ENCODE data around the gene CTDP1.

The CTDP1 gene

DNA sequence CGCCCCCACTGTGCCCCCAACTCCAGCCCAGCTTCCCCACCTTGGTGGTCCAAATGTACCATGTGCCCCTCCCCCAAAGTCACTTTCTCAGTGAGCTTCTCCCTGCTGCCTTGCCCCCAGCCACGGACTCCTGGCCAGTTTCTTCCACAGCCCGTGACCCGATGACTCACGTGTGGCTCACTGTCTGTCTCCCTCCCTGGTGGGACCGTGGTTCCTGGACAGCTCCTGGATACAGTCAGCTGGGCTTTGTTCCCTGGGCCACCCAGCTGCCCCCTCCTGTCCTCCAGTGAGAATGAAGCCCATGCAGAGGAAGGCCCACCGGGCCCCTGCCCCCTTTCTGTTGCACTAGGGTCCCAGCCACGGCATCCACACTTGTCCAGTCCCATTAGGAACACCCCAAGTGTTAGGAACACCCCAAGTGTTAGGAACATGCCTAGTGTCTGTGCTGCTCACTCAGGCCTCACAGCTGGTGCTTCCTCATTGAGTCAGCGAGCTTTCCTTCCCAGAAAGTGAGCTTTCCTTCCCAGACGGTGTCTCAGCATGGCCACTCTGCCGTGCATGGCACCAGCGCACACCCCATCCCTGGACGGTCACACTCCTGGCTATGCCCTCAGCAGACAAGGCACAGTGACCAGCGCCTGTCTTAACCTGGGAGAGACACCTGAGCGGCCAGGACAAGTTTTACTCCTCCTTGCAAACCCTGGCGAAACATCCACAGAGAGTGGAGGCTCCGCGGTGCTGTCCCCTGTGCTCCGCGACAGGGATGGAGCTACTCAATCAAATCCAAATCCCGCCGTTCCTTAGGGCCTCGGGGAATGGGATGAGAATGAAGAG lies 44.8 kb upstream of the CTDP1 start:
- no peak for TF ChIP-seq CTCF (IDR thresholded peaks at IDR 0.05; ENCODE audit: low read depth, low read length)
- no peak overlapping the region for H3K4me3 ChIP-seq (ENCODE audit: low read depth, low read length)

GRCh38 chr18:79635427-79635726 lies 44.2 kb upstream of the CTDP1 start:
- no peak overlapping the region for H3K4me3 ChIP-seq (ENCODE audit: low read depth, low read length)
- TF ChIP-seq CTCF (IDR thresholded peaks at IDR 0.05; ENCODE audit: low read depth, low read length) = no peak

- no peak overlapping the region for H3K4me3 ChIP-seq (ENCODE audit: low read depth, low read length)
- TF ChIP-seq CTCF (IDR thresholded peaks at IDR 0.05; ENCODE audit: low read depth, low read length) = no peak
Measured at GRCh38 chr18:79637181-79637920, 42.3 kb upstream of the CTDP1 start.

- H3K4me3 ChIP-seq (ENCODE audit: low read depth, low read length) = no peak overlapping the region
- no peak for TF ChIP-seq CTCF (IDR thresholded peaks at IDR 0.05; ENCODE audit: low read depth, low read length)
Measured at GRCh38 chr18:79637921-79638909, 41.4 kb upstream of the CTDP1 start.

DNA sequence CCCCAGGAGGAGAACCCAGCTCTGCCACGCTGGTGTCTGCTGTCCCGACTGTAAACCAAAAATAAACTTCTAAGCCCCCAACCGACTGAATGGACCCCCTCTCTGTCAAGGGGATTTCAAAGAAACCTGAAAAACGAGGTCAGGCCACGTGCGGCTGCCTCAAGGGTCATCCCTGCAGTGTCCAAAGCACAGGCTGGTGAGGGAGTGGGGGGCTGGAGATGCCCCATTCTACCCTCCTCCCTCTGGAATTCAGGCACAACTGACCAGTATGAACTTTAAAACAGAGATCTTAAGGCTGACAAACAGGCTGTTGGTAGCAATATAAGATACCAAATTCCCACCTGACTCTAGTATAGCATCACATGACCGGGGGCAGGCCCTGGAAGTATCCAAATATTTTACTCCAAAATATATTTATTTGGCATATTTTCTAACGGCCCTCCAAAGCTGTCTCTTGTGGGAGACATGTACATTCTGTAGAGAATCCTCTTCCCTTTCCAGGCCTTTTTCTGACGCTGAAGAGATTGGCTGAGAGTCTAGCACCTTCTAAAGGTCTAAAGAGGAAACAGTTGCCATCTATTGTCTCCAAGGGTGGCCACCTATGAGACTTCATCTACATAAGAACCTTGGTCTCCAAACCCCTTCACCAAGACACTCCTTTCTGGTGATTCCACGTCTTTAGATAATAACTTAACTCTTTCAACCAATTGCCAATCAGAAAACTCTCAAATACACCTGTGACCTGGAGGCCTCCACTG lies 40.4 kb upstream of the CTDP1 start:
- no peak for TF ChIP-seq CTCF (IDR thresholded peaks at IDR 0.05; ENCODE audit: low read depth, low read length)
- no peak overlapping the region for H3K4me3 ChIP-seq (ENCODE audit: low read depth, low read length)

DNA sequence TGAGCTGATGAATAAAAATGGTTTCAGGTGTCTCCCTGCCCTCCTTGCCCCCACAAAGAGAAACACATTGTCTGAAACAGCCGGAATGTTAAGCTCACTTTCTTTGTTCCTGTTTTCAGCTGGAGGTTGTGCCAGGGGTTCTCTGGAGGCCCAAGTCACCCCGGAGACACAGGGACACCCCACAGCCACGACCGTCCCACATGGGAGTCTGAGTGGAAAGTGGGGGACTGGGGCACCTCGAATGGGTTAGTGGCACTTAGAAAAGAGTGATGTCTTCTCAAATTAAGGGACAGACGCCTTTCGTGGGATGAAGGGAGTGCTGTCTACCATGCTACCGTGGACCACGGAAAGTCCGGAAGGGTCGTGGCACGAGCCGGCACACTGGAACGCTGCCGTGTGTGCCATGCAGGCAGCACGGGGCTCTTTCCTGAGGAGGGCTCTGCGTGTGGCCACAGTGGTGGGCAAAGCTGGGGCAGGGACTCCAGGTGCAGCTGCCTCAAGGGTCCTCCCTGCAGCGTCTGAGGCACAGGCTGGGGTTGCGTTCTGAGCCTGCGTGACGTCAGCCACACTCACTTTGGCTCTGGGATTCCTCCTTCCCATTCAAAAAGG lies 39.4 kb upstream of the CTDP1 start:
- no peak for TF ChIP-seq CTCF (IDR thresholded peaks at IDR 0.05; ENCODE audit: low read depth, low read length)
- H3K4me3 ChIP-seq (ENCODE audit: low read depth, low read length) = no peak overlapping the region
